ENCODE results near the gene VASH1. TPM values are rescaled to one million over a fixed set of nuclear protein-coding genes. Genes with fewer than 3 reads are reported as not detected.
"Not testable (repeated sequence)": the region's sequence is repeated elsewhere in the genome, so short reads cannot be mapped to it uniquely, and the experiment has no call there.

The VASH1 gene
- total RNA-seq, 3 donors from 2014 or later, result 4.8 to 11.6 (median 5.4) TPM

DNA sequence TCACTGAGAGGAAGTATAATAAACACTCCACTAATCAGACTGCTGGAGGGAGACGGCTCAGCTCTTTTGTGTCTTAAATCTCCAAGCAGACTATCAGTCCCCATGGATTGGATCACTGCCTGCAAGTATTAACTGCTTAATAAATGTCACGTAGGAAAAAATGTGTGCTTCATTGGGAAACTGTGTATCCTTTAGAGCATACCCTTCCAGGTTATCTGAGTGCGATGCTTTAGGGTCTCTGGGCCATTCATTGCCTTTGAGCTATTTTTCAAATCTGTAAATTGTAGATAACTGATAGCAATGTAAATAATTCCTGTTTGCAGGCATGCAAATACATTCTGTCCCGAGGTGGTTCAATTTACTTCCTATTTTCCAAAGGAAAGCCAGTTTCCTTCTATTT, 45.0 kb upstream of the VASH1 start:
- intact Hi-C loops (cut with DNase I, micrococcal nuclease), result loop anchor here in 1 of 2 donors (10.0 kb wide), 1 partner anchor 49 kb away; the partner anchor contains the start of gene VASH1
- TF ChIP-seq, protein P1, sequence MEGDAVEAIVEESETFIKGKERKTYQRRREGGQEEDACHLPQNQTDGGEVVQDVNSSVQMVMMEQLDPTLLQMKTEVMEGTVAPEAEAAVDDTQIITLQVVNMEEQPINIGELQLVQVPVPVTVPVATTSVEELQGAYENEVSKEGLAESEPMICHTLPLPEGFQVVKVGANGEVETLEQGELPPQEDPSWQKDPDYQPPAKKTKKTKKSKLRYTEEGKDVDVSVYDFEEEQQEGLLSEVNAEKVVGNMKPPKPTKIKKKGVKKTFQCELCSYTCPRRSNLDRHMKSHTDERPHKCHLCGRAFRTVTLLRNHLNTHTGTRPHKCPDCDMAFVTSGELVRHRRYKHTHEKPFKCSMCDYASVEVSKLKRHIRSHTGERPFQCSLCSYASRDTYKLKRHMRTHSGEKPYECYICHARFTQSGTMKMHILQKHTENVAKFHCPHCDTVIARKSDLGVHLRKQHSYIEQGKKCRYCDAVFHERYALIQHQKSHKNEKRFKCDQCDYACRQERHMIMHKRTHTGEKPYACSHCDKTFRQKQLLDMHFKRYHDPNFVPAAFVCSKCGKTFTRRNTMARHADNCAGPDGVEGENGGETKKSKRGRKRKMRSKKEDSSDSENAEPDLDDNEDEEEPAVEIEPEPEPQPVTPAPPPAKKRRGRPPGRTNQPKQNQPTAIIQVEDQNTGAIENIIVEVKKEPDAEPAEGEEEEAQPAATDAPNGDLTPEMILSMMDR (IDR thresholded peaks at IDR 0.05), result no peak
- no peak overlapping the region for H3K4me3 ChIP-seq
- no peak for DNase-seq
- H3K4me1 ChIP-seq (ENCODE audit: low read depth), result no peaks in the 10 kb centered on the region
- no peak for ATAC-seq
- H3K9me3 ChIP-seq, result no peaks in the 10 kb centered on the region
- H3K36me3 ChIP-seq (ENCODE audit: low read depth), result no peaks in the 10 kb centered on the region

DNA sequence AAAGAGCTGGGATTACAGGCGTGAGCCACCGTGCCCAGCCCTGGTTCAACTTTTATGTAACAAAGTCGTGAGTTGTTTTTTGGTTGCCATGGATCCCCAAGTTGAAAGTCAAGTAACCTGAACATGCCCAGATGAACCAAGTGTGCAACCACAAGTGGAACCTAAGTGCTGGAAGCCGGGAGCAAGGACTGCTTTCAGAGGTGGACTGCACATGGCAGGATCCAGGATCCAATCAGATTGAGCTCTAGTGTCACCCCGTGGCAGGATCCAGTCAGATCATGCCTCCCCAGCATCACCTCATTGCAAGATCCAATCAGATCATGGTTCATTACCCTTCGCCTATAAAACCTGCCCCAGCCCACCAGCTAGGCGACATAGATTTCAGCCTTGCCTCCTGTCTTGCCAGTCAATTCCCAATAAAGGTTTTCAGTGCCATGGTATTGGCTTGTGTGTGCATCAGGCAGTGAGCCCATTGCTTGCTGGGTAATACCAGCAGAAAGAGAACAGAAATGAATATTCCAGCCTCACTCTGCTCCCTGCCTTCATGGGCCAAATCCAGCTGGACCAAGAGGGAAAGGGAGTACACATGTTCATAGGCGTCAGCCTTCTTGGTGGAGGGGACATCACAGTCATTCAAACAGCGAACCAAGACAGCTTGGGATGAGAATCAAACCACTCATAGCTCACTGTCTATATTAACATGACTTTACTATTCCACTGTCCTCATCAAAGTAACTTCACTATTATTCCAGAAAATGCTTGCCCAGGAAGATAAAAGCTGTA, 43.6 kb upstream of the VASH1 start:
- intact Hi-C loops (cut with DNase I, micrococcal nuclease), result loop anchor here in 1 of 2 donors (10.0 kb wide), 1 partner anchor 47 kb away; the partner anchor contains the start of gene VASH1
- H3K4me3 ChIP-seq, result no peak overlapping the region
- no peaks in the 10 kb centered on the region for H3K36me3 ChIP-seq (ENCODE audit: low read depth)
- TF ChIP-seq, protein P1 (IDR thresholded peaks at IDR 0.05), result no peak
- ATAC-seq (no peak), DNase-seq (no peak)
- H3K9me3 ChIP-seq, result no peaks in the 10 kb centered on the region
- H3K4me1 ChIP-seq (ENCODE audit: low read depth), result no peaks in the 10 kb centered on the region

DNA sequence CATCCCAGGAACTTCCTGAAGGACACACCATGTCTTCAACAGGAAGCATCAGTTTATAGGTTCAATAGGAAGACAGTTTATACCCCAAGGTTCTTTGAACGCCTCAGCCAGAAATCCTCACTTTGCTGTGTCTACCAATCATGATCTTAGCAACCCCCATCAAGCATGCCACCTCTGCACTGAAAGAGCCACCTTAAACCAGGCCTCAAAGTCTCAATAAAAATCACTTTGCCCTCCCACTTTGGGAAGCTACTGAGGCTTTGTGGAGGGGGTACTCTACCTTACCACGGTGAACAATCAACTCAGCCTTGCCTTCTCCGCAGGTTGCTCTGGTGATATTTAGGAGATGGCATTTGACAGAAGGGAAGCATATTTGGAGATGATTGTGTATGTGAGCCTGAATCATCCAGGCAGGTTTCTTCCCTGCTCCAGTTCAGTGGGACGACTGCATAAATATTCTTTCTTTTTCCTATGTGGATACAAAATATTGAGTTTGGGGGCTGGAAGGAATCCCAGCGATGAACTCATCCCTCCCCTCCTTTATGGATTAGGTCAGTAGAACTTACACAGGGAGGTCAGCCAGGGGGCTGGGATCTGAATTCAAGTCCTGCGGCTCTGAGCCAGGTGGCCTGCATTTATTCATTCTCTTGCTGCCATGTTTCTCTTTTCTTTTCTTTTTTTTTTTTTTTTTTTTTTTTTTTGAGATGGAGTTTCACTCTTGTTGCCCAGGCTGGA, 42.8 kb upstream of the VASH1 start:
- Histone ChIP-seq H3K9me3 (no peaks in the 10 kb centered on the region), H3K36me3 (ENCODE audit: low read depth) (no peaks in the 10 kb centered on the region), H3K4me1 (ENCODE audit: low read depth) (no peaks in the 10 kb centered on the region), H3K4me3 (no peak overlapping the region)
- intact Hi-C loops (cut with DNase I, micrococcal nuclease), result loop anchor here in 1 of 2 donors (10.0 kb wide), 1 partner anchor 46 kb away; the partner anchor contains the start of gene VASH1
- DNase-seq (no peak), ATAC-seq (no peak)
- TF ChIP-seq, protein P1 (IDR thresholded peaks at IDR 0.05), result no peak

DNA sequence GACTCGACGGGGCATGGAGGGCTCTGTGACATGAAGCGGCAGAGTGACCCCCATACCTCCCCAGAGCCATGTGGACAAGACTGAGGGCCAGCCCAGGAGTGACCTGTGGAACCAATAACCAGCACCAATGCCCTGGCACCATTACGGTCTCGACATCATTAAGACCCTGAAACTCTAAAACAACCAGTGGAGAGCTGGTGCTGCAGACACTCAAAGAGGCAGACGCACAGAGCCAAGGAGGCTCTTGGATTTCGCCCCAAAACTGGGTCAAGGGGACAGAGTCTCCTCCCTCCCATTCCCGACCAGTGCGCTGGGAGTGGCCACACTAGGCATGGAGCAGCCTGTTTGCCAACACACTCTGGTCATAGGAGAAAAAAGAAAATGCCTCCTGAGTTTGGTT, 41.6 kb upstream of the VASH1 start:
- no peak for DNase-seq
- ATAC-seq, result no peak
- Histone ChIP-seq H3K9me3 (no peaks in the 10 kb centered on the region), H3K36me3 (ENCODE audit: low read depth) (no peaks in the 10 kb centered on the region), H3K4me1 (ENCODE audit: low read depth) (no peaks in the 10 kb centered on the region), H3K4me3 (no peak overlapping the region)
- TF ChIP-seq, protein P1 (IDR thresholded peaks at IDR 0.05), result no peak
- intact Hi-C loops (cut with DNase I, micrococcal nuclease), result loop anchor here in 1 of 2 donors (10.0 kb wide), 1 partner anchor 45 kb away; the partner anchor contains the start of gene VASH1

DNA sequence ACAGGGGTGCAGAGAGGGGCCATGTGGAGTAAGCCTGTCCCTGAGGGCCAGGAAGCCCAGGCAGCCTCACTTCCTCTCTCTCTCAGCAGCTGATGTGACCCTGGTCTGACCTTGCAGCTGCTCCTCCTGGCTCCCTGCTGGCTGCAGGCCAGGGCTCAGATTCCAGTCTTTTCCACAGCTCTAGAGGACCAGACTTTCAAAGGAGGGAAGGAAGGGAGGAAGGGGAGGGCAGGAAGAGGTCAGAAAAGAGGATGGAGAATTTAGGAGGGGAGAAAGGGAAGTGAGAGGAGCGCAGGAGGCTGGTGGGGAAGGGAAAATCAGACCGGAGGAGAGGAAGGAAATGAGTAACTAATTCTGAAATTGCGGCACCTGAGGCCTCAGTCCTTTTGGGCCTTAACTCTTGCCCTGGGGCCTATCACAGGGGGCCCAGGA, 40.9 kb upstream of the VASH1 start:
- H3K4me3 ChIP-seq, result no peak overlapping the region
- no peaks in the 10 kb centered on the region for H3K36me3 ChIP-seq (ENCODE audit: low read depth)
- TF ChIP-seq, protein P1 (IDR thresholded peaks at IDR 0.05), result no peak
- no peaks in the 10 kb centered on the region for H3K4me1 ChIP-seq (ENCODE audit: low read depth)
- DNase-seq, result peak in 2 of 3 donors; percentile 42 to 52
- peak; percentile 45 for ATAC-seq
- intact Hi-C loops (cut with DNase I, micrococcal nuclease), result no loop called here
- no peaks in the 10 kb centered on the region for H3K9me3 ChIP-seq

DNA sequence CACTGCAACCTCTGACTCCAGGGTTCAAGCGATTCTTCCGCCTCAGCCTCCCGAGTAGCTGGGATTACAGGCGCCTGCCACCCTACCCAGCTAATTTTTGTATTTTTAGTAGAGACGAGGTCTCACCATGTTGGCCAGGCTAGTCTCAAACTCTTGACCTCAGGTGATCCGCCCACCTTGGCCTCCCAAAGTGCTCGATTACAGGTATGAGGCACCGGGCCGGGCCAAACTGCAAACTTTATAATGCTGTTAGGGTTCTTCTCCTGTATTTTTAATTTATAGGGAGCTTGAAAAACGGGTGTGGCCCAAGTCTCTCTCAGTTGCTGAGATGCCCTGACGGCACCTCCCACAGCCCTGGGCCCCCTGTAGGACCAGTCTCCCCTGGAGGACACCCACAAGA, 39.8 kb upstream of the VASH1 start:
- DNase-seq; intact Hi-C loops (cut with DNase I, micrococcal nuclease); H3K4me3 ChIP-seq; H3K4me1 ChIP-seq (ENCODE audit: low read depth); H3K36me3 ChIP-seq (ENCODE audit: low read depth); ATAC-seq; H3K9me3 ChIP-seq: not testable (repeated sequence)

Measured in mucosa of descending colon (tissue), 3 donors.